Activated CD4-positive, alpha-beta T cell treated with anti-CD3 and anti-CD28 coated beads for 24 hours (primary cell): ENCODE results near the gene BARD1.
"Not testable (repeated sequence)": the region's sequence is repeated elsewhere in the genome, so short reads cannot be mapped to it uniquely, and the experiment has no call there.

ENCODE experiments used
- DNase-seq, 2 donors: peaks; one replicate each; pipeline ENCODE4 v3.0.0-alpha.2; 2020; ENCODE audit warnings: low read depth in 2 of 2

The BARD1 gene

DNA sequence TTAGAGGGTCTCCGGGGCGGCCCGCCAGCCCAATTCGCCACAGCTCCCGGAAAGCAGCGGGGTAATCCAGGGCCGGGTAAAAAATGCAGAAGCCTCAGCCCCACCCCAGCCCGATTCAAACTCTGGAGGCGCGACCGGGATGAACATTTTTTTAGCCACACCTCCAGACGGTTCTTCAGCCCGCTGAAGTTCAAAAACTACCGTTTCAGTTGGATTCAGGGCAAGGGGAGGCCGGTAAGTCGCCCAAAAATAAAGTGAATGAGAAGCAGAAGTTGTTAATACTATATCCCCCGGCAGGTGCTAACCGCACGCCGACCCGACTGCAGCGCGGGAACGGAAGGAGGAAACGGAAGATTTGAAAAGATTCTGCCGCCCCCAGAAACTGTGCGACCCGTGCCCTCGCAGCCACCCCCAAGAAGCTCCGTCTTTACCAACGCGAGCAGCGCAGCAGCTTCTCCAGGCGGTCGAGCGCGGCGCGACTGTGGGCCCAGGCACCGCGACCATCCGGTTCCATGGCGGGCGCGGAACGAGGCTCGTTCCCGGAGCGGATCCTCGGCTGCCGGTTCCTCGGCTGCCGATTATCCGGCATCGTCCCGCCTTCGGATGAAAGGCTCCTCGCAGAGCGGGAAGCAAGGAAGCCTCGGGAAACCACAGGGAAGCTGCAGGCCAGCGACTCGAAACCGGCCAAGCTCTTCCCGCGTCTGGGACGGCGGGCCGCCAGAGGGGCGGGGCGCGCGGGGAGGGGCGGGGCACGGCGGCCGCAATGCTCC is at the start of gene BARD1:
TSS of gene BARD1 (minus strand) at position 703 of the 770 bp plus-strand sequence. CDS start at position 589, 114 bp downstream.
- peak in 1 of 2 donors; percentile 24 for DNase-seq

GRCh38 chr2:214856137-214856536 is 46.7 kb upstream of the BARD1 start:
- DNase-seq: no peak

DNA sequence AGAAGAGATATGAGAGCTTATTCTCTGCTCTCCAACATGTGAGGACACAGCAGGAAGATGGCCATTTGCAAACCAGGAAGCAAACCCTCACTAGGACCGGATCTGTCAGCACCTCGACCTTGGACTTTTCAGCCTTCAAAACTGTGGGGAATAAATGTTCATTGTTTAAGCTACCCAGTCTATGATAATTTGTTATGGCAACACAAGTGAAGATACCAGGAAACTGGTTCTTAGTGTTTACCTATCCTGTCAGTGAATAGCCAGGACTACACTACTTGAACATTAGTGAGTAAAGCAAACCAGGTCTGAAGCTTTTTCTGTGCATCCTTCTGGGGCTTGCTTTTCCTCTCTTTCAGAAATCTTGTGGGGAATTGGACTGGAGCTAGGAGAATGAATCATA is 44.4 kb upstream of the BARD1 start:
- no peak for DNase-seq

GRCh38 chr2:214843823-214844222 is 34.3 kb upstream of the BARD1 start:
- DNase-seq: no peak

- DNase-seq: no peak
Measured at GRCh38 chr2:214839464-214839863, 30.0 kb upstream of the BARD1 start.

DNA sequence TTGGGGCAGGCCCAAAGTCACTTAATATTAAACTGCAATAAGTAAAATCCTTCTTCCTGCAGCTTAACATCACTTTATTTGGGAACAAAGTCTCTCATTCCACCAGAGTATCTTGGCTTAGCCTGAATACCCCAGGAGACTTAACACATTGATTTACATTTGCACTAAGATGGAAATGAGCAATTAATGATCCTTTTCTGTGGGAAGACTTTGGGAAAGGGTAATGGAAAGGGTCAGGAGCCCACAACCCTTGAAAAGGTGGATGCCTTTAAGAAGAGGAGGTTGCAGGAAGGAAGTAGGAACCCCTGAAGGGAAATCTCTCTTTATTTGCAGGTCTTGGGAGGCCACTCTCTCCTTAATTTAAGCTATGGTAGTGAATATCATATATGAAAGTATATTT is 28.0 kb upstream of the BARD1 start:
- no peak for DNase-seq

GRCh38 chr2:214836568-214836967 is 27.1 kb upstream of the BARD1 start:
- no peak for DNase-seq

DNA sequence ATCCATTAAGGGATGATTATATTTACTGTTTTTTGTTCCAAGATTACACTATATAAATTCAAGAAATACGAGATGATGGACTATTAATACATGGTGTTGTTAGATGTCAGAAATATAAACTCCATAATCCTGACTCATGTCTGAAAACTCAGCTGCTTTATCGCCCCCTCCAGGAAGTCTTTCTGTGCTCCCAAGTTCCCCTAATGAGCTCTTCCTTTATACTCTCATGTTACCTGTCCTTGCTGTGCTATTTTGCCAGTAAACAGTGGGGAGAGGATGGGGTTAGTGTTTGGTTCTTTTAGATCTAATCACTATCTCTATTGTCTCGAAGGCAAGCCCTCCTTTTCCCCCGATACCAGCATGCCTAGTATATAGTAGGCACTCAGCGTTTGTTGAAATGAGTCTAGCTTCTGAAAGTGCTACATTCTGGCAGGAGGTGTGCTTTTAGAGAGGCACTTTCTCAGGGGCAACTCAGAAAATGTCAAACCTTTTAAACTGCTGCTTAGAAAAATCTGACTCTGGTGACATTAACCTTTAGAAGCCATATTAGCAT is 21.4 kb upstream of the BARD1 start:
- DNase-seq: no peak

GRCh38 chr2:214816008-214816533 is 6.6 kb upstream of the BARD1 start:
- DNase-seq: no peak

GRCh38 chr2:214810671-214811070 is 1.2 kb upstream of the BARD1 start:
- DNase-seq: no peak

- peak; percentile 99 for DNase-seq
Measured at GRCh38 chr2:214809751-214810564, 475 bp upstream of the BARD1 start.

DNA sequence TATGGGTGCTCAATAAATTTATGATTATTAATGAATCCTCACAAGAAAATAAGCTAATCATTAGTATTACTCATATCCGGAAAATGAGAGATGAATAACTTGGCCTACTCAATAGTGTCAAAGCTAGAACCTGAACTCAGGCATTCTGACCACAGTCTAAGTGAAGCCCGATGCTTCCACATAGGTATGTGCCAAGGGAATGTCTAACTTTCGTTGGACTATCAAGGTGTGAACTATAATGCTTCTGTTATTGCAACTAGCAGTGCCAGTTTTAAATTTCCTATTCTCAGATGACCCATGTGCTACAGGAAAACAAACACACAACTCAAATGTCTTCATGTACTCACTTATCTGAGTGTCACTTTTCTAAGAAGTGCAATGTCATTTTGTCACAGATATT is 1.8 kb downstream of the BARD1 start:
- no peak for DNase-seq

- DNase-seq: no peak
Measured at GRCh38 chr2:214801768-214802397, 7.6 kb downstream of the BARD1 start.

DNA sequence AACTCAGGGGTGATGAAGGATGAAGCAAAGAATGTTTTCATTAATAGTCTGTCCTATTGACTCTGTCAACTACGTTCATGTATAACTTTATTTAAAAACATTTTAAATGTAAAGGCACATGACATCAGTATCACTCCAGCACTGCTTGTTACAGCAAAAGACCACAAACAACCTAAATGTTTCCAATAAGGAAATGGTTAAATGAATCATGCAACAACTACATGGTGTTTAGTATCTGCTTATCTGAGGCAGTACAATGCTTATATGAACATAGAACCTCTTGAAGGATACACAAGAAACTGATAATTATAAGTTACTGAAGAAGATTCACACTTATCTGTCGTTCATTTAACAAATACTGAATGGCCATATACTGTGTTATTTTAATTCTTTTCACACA is 8.4 kb downstream of the BARD1 start:
- DNase-seq: no peak

- no peak for DNase-seq
Measured at GRCh38 chr2:214800180-214800579, 9.3 kb downstream of the BARD1 start.

- no peak for DNase-seq
Measured at GRCh38 chr2:214796911-214797310, 12.6 kb downstream of the BARD1 start.

DNA sequence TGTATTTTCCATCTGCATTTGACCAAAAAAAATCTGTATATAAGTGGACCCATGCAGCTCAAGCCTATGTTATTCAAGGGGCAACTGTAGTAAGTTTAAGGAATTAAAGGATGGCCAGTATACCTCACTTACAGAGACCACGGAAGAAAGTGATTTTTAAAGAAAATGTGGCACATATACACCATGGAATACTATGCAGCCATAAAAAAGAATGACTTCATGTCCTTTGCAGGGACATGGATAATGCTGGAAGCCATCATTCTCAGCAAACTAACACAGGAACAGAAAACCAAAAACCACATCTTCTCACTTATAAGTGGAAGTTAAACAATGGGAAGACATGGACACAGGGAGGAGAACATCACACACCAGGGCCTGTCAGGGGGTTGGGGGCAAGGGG is 26.3 kb downstream of the BARD1 start:
- not testable (repeated sequence) for DNase-seq

DNA sequence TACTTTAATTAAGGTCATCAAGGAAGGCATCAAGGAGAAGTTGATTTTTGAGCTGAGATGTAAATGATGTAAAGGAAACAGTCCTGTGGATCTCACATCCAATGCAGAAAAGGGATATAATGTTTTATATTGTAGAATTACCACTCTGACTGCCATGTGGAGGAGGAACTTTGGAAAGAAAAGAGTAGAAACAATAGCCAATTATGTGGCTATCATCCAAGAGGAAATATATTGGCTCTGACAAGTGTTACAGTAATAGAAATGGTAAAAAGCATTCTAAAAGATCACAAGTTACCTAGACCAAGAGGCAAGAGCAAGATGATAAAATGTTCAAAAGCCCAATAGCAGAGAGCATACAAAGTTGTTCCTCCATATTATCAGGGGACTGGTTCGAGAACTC is 26.8 kb downstream of the BARD1 start:
- DNase-seq: no peak

DNA sequence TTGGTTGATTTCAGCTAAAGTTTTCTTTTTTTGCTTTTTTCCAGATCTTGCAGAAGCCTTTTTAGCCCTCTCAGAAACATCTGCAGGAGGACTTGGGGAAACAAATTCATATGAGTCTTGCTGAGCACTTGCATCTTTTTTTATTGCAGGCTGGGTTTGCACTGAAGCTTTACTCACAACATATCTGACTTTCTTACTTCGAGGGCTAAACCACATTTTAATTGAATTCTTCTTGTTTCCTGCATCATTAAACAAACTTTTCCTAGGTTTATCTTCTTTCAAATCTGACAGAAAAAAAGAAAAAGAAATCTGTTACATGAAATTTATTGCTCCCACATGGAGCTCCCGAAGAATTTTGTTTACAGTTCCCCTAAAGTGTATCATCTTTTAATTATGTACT is 28.3 kb downstream of the BARD1 start:
- DNase-seq: no peak

DNA sequence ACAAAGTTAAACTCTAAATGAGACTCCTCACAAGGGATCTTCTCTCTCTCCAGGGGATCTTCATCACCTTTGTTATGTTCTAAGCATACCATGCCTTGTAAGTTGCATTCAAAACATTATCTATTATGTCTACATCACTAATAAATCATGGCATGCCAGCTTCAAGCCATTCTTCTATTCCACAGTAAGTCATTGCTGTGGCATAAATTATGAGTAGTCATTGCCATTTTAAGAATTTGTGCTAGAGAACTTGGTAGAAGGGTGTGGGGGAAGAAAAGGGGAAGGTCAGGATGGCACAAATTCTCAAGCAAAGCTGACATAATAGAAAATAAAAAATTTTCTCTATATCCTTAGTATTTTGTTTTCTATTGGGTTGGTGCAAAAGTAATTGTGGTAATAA is 33.5 kb downstream of the BARD1 start:
- no peak for DNase-seq

DNA sequence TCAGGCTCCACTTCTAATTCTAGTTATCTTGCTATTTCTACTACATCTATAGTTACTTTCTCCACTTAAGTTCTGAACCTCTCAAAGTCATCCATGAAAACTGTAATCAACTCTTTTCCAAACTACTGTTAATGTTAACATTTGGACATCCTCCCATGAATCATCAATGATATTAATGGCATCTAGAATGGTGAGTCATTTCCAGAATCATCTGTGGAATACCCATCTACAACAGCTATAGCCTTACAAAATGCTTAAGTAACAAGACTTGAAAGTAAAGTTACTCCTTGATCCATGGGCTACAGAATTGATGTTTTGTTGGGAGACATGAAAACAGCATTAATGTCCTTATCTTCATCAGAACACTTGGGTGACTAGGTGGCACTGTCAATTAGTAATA is 35.4 kb downstream of the BARD1 start:
- no peak for DNase-seq

DNA sequence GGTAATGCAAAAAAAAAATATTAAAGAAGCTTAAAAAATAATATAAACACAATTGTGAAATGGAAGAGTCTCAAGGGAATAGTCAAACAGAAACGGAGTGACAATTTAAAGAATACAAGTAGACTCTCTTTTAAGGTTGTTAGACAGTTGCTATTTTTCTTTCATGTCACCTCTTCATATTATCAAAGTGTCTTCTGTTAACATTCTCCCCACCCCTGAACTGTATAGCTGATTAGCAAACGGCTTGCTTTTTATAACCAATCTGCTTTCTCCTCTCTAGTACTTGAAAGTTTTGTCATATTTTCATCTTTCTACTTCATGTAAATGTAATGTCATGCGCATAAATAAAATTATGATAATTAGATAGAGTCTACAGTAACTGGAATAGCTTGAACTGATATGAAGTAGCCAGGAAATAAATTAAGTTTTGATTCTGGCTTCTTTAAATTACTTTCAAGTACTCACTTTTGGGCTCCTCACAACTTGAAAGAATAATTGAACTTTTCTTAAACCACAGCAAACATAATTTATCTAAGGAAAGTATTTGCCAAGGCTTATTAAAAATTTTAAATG is 37.0 kb downstream of the BARD1 start:
- DNase-seq: no peak
